ENCODE measurements around the gene FBXW8. TPM values are rescaled to one million over a fixed set of nuclear protein-coding genes. Genes with fewer than 3 reads are reported as not detected.
A peak's percentile ranks its signal among the peaks of the same experiment; 100 is the strongest.

FBXW8 gene
- total RNA-seq, 1 donor from 2014 or later, result 16.4 TPM

DNA sequence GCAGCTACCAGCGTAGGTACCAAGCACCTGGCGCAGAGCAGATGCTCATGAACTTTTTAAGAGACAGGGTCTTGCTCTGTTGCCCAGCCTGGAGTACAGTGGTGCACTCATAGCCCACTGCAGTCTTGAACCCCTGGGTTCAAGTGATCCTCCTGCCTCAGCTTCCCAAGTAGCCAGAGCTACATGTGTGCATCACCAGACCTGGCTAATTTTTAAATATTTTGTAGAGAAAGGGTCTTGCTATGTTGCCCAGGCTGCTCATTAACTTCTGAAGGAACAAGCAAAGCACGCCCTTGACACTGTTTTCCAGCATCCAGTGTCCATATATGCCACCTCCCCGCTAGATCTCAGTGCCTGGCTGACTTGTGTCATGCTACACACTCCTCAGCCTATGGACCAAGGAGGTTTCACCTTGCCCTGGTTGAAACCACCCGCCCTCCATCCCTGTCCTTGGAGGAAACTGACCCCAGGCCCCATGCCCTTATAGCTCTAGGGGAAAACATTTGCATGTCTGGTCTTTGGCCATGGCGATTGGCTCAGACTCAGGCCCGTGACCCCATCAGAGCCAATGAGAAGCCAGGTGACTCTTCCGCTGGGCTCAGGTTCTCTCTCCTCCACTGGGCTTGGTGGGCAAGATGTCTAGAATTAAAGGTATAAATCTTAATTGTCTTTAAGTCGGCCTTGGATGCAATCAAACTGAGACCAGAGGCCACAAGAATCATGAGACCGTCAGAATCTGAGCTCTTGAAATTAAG lies 162.2 kb downstream of the FBXW8 start:
- no peaks in the 10 kb centered on the region for H3K9me3 ChIP-seq
- H3K4me1 ChIP-seq, result no peaks in the 10 kb centered on the region
- TF ChIP-seq, protein P1, sequence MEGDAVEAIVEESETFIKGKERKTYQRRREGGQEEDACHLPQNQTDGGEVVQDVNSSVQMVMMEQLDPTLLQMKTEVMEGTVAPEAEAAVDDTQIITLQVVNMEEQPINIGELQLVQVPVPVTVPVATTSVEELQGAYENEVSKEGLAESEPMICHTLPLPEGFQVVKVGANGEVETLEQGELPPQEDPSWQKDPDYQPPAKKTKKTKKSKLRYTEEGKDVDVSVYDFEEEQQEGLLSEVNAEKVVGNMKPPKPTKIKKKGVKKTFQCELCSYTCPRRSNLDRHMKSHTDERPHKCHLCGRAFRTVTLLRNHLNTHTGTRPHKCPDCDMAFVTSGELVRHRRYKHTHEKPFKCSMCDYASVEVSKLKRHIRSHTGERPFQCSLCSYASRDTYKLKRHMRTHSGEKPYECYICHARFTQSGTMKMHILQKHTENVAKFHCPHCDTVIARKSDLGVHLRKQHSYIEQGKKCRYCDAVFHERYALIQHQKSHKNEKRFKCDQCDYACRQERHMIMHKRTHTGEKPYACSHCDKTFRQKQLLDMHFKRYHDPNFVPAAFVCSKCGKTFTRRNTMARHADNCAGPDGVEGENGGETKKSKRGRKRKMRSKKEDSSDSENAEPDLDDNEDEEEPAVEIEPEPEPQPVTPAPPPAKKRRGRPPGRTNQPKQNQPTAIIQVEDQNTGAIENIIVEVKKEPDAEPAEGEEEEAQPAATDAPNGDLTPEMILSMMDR (IDR thresholded peaks at IDR 0.05), result no peak
- no peaks in the 10 kb centered on the region for H3K36me3 ChIP-seq
- no peak overlapping the region for H3K27ac ChIP-seq
- no peaks in the 10 kb centered on the region for H3K27me3 ChIP-seq (ENCODE audit: low read depth)
- ATAC-seq, result no peak
- DNase-seq, result no peak
- H3K4me3 ChIP-seq, result no peak overlapping the region
- intact Hi-C loops (cut with DNase I), result no loop called here

DNA sequence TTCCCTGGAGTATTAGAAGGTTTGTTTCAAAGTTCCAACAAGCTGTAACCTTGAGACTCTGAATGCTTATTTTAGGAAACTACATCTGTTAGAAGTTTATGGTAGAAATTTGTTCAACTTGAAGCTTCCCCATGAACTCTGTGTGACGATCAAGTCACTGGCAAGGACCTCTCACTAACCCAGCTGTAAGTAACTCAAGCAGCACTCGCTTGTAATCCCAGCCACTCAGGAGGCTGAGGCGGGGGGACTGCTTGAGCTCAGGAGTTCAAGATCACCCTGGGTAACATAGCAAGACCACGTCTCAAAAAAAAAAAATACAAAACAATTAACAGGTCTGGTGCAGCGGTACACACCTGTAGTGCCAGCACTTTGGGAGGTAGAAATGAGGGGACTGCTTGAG lies 162.9 kb downstream of the FBXW8 start:
- no peaks in the 10 kb centered on the region for H3K27me3 ChIP-seq (ENCODE audit: low read depth)
- H3K27ac ChIP-seq, result no peak overlapping the region
- no peak overlapping the region for H3K4me3 ChIP-seq
- no peaks in the 10 kb centered on the region for H3K9me3 ChIP-seq
- intact Hi-C loops (cut with DNase I), result no loop called here
- ATAC-seq, result no peak
- TF ChIP-seq, protein P1 (IDR thresholded peaks at IDR 0.05), result no peak
- H3K36me3 ChIP-seq, result no peaks in the 10 kb centered on the region
- no peaks in the 10 kb centered on the region for H3K4me1 ChIP-seq
- DNase-seq, result no peak

DNA sequence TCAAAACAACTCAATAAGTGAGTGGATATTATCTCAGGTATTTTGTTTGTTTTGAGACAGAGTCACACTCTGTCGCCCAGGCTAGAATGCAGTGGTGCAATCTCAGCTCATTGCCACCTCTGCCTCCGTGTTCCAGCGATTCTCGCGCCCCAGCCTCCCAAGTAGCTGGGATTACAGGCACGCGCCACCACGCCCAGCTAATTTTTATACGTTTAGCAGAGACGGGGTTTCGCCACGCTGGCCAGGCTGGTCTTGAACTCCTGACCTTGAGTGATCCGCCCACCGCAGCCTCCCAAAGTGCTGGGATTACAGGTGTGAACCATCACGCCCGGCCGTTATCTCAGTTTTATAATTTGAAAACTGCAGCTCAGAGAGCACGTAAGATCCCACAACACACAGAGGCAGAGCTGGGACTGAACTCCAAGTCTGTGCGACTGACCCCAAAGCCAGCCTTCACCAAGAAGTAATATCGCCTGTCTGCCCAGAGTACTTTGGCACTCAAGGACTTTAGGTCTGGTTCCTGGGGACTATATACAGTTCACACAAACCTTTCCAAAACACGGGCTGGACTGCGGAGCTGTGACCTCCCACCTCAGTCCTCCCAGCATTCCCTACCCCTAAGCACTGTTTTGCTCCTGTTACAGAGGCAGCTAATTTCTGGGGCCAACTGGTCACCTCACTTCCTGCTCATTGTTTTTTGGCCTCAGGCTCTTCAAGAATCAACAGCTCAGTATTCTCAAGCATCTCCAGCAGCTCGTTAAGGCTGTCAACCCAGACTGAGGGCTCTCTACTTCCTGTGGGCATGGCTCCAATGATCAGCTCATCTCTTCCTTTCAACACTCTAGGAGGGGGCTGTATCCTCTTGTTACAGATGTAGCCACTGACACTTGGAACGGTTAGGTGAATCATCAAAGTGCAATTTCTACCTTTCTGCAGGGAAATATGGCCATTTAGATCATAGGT lies 165.9 kb downstream of the FBXW8 start:
- no peaks in the 10 kb centered on the region for H3K36me3 ChIP-seq
- H3K27me3 ChIP-seq (ENCODE audit: low read depth), result no peaks in the 10 kb centered on the region
- H3K27ac ChIP-seq, result no peak overlapping the region
- DNase-seq (no peak), ATAC-seq (peak in 1 of 2 donors; percentile 52)
- no peaks in the 10 kb centered on the region for H3K4me1 ChIP-seq
- intact Hi-C loops (cut with DNase I), result no loop called here
- TF ChIP-seq, protein P1 (IDR thresholded peaks at IDR 0.05), result no peak
- H3K9me3 ChIP-seq, result no peaks in the 10 kb centered on the region
- H3K4me3 ChIP-seq, result no peak overlapping the region

DNA sequence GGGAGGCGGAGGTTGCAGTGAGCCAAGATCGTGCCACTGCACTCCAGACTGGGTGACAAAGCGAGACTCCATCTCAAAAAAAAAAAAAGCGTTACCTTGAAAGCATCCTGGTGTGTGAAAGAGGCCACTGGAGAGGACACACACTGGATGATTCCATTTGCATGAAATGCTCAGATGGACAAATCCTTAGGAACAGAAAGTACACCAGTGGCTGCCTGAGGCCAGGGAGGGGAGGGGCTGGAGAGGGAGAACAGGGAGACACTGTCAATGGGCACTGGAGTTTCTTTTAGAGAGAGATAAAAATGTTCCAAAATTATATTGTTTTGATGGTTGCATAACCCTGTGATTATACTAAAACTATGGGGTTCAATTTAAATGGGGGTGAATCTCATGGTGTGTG lies 168.7 kb downstream of the FBXW8 start:
- DNase-seq (no peak), ATAC-seq (no peak)
- H3K36me3 ChIP-seq, result no peaks in the 10 kb centered on the region
- H3K4me1 ChIP-seq, result no peaks in the 10 kb centered on the region
- no peak overlapping the region for H3K27ac ChIP-seq
- no peaks in the 10 kb centered on the region for H3K9me3 ChIP-seq
- H3K27me3 ChIP-seq (ENCODE audit: low read depth), result no peaks in the 10 kb centered on the region
- no peak overlapping the region for H3K4me3 ChIP-seq
- TF ChIP-seq, protein P1 (IDR thresholded peaks at IDR 0.05), result no peak
- intact Hi-C loops (cut with DNase I), result no loop called here

DNA sequence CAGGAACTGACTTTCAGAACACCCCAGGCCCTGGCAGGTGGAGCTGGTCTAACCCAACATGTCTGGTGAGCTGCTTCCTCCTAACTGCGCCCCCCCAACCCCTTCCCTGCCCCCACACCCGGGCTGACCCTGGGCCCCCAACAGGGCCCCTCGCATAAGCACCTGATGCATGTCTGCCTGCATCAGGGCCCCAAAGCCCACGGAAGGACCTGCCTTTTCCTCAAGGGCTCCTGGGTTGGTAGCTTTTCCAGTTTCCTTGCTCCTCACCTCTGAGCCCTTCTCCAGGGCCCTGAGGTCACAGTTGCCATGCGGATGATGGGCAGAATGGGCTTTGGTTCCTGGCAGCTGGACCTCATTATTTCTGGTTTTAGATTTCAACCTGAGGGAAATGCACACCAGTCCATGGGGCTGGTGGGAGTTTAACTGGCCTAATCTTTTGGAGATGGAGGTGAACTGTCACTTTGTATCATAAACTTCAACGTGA lies 170.0 kb downstream of the FBXW8 start:
- Histone ChIP-seq H3K36me3 (no peaks in the 10 kb centered on the region), H3K27ac (no peak overlapping the region), H3K4me3 (no peak overlapping the region), H3K4me1 (no peaks in the 10 kb centered on the region), H3K9me3 (no peaks in the 10 kb centered on the region), H3K27me3 (ENCODE audit: low read depth) (no peaks in the 10 kb centered on the region)
- intact Hi-C loops (cut with DNase I), result no loop called here
- no peak for ATAC-seq
- TF ChIP-seq, protein P1 (IDR thresholded peaks at IDR 0.05), result no peak
- DNase-seq, result no peak

Other genes starting within 250 kb of the FBXW8 start
- gene SPRING1, start 172.9 kb upstream of the FBXW8 start, total RNA-seq, result 84.3 TPM
- 3.3 TPM for gene RNFT2, start 172.6 kb upstream of the FBXW8 start, total RNA-seq
- gene HRK, start 29.5 kb upstream of the FBXW8 start, total RNA-seq, result 0.18 TPM
- 7.3 TPM for gene TESC, start 188.5 kb downstream of the FBXW8 start, total RNA-seq